ENCODE data around the gene IDH3B. TPM values are rescaled to one million over a fixed set of nuclear protein-coding genes. Genes with fewer than 3 reads are reported as not detected.

The IDH3B gene
- total RNA-seq, 1 donor from 2014 or later, result 64.7 TPM

DNA sequence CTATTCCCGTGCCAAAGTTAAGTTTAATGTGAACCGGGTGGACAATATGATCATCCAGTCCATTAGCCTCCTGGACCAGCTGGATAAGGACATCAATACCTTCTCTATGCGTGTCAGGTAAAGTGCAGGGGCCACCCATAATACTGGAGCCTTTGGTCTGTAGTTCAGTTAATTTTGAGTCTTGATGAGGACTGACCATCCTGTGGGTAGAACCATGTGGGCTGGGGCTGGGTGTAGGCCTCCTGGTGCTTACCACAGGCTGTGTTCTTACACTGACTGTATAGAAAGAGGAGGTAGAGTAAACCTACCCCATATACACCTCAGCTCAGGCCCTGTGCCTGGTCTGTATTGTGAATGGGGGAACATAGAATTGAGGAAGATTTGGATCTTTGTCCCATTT is 9.2 kb downstream of the IDH3B start:
- peaks cover 62% of the 10 kb centered on the region for H3K36me3 ChIP-seq
- TF ChIP-seq, protein P1, sequence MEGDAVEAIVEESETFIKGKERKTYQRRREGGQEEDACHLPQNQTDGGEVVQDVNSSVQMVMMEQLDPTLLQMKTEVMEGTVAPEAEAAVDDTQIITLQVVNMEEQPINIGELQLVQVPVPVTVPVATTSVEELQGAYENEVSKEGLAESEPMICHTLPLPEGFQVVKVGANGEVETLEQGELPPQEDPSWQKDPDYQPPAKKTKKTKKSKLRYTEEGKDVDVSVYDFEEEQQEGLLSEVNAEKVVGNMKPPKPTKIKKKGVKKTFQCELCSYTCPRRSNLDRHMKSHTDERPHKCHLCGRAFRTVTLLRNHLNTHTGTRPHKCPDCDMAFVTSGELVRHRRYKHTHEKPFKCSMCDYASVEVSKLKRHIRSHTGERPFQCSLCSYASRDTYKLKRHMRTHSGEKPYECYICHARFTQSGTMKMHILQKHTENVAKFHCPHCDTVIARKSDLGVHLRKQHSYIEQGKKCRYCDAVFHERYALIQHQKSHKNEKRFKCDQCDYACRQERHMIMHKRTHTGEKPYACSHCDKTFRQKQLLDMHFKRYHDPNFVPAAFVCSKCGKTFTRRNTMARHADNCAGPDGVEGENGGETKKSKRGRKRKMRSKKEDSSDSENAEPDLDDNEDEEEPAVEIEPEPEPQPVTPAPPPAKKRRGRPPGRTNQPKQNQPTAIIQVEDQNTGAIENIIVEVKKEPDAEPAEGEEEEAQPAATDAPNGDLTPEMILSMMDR (IDR thresholded peaks at IDR 0.05), result no peak
- DNase-seq (no peak), ATAC-seq (no peak)
- intact Hi-C loops (cut with DNase I), result no loop called here
- H3K4me3 ChIP-seq, result no peak overlapping the region
- no peak overlapping the region for H3K27ac ChIP-seq
- H3K27me3 ChIP-seq (ENCODE audit: low read depth), result no peaks in the 10 kb centered on the region
- H3K4me1 ChIP-seq, result peaks cover 26% of the 10 kb centered on the region
- H3K9me3 ChIP-seq, result no peaks in the 10 kb centered on the region

DNA sequence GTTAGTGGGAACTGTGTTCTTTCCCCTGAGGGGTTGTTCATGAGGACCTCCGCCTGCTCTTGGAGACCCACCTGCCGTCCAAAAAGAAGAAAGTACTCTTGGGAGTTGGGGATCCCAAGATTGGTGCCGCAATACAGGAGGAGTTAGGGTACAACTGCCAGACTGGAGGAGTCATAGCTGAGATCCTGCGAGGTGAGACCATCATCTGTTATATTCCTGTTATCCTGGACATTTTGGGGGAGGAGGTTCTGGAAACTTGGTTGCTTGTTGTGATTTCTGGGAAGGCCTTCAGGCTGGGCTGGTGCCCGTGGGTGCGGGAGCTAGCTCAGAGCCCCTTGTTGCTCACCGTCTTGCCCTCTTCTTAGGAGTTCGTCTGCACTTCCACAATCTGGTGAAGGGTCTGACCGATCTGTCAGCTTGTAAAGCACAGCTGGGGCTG is 9.6 kb downstream of the IDH3B start:
- H3K9me3 ChIP-seq, result no peaks in the 10 kb centered on the region
- H3K4me1 ChIP-seq, result peaks cover 26% of the 10 kb centered on the region
- no peaks in the 10 kb centered on the region for H3K27me3 ChIP-seq (ENCODE audit: low read depth)
- peaks cover 58% of the 10 kb centered on the region for H3K36me3 ChIP-seq
- DNase-seq, result no peak
- peak overlapping the region; percentile 97 for H3K4me3 ChIP-seq
- no peak overlapping the region for H3K27ac ChIP-seq
- no peak for ATAC-seq
- TF ChIP-seq, protein P1 (IDR thresholded peaks at IDR 0.05), result no peak
- intact Hi-C loops (cut with DNase I), result no loop called here

DNA sequence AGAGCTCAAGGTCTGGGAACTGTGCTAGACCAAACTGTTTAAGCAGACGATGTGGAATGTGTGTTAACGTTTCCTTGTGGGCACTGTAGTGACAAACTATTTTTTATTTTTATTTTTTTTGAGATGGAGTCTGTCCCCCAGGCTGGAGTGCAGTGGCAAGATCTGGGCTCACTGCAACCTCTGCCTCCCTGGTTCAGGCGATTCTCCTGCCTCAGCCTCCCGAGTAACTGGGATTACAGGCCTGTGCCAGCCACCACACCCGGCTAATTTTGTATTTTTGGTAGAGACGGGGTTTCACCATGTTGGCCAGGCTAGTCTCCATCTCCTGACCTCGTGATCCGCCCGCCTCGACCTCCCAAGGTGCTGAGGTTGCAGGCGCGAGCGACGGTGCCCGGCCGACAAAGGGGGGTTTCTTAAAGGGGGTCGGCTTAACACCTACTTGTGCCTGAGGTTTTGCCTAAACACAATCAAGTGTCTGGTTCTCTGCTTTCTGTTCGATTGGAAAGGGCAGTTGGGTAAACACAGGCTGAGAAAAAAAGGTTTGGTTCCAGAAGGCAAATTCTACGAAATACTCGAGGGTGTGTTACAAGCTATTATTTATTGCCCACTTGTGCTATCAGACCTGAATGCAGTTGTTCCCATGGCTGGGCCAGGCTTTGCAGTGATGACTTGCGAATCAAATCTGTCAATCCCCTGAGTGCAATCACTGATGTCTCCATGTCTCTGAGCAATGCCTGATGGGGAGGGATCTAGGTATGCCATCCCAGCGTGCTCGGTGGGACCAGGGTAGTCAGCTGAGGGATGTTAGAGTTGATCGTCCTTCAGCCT is 10.2 kb downstream of the IDH3B start:
- TF ChIP-seq, protein P1 (IDR thresholded peaks at IDR 0.05), result no peak
- no peak overlapping the region for H3K27ac ChIP-seq

DNA sequence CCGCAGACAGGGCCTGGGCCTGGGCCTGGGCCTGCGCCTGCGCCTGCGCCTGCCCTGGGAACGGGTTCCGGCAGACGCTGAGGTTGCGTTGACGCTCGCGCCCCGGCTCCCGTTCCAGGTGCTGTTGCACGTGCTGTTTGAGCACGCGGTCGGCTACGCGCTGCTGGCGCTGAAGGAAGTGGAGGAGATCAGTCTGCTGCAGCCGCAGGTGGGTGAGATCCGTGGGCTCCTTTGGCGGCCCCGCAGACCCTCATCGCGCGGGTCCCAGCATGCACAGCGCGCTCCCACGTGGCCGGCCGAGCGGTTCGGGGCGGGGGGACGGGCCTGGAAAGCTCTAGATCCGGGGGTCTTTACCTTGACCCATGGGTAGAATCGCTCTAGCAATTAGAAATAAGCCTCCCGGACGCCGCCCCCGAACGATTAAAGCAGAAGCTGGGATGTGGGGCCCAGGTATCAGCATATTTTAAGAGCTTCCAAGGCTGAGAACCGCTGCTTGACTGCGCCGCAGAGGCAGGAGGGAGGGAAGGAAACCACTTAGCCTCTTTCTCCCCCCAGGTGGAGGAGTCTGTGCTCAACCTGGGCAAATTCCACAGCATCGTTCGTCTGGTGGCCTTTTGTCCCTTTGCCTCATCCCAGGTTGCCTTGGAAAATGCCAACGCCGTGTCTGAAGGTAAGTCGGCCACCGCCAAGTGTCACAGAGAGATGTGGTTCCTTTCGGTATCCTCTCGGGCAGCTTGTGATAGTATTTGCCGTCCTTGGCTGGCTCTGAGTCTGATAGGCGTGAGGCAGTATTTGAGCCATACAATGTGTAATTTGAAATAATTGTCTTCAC is 11.1 kb downstream of the IDH3B start:
- ATAC-seq (peak; percentile 71 to 80), DNase-seq (peak; percentile 80)
- Histone ChIP-seq H3K36me3 (peaks cover 43% of the 10 kb centered on the region), H3K9me3 (no peaks in the 10 kb centered on the region), H3K4me3 (peak overlapping the region; percentile 97), H3K27me3 (ENCODE audit: low read depth) (no peaks in the 10 kb centered on the region), H3K27ac (peak overlapping the region; percentile 96), H3K4me1 (peaks cover 26% of the 10 kb centered on the region)
- TF ChIP-seq, protein P1 (IDR thresholded peaks at IDR 0.05), result no peak
- intact Hi-C loops (cut with DNase I), result no loop called here

More for the DNA sequence above, 10.2 kb downstream of the IDH3B start:
- Histone ChIP-seq H3K27me3 (ENCODE audit: low read depth) (no peaks in the 10 kb centered on the region), H3K9me3 (no peaks in the 10 kb centered on the region), H3K4me1 (peaks cover 26% of the 10 kb centered on the region), H3K4me3 (peak overlapping the region; percentile 97), H3K36me3 (peaks cover 51% of the 10 kb centered on the region)
- DNase-seq (no peak), ATAC-seq (no peak)
- intact Hi-C loops (cut with DNase I), result no loop called here

DNA sequence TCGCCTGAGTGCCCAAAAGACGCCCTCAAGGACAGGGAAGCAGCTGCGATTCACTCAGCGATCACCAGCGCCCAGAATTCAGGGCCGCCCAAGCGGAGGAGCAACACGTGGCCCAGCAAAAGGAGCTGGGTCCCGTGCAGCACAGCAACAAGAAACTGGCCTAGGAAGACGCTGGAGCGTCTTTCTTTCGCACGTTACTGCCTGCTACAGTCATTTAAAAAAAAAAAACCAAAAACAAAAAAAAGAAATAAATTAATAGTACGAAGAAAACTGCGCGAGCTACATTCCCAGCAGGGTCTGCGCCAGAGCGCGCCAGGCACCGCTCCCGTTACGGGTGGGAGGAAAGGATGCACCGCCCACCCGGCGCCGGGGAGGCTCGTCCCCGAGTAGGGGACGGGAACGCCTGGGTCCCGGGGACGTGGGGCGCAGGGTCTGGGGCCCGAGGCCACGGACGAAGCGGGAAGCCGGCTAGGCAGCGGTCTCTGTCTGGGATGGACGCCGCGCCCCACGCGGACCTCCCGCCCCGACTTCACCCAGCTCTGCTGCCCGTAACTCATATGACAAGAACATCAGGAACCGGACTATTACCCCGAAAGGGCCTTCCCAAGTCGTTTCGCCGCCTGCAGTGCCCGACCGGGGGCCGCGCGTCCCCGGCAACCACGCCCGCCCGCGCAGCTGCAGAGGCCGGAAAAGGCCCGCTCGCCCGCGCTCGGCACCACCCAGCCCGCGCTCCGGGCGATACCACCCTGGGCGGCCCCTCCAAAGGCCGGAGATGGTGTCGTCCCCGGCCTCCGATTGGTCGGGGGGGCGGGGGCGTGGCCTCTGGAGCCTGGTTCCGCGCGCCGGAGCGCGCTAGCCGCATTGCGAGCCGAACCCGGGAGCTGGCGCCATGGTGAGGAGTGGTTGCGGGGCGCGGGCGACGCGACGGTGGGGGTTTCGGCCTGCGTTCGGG is 12.0 kb downstream of the IDH3B start, which contains the start of gene NOP56:
Gene NOP56 (plus strand): TSS at position 861 of the 952 bp plus-strand sequence. CDS start 29 bp downstream, at position 890.
- H3K27me3 ChIP-seq (ENCODE audit: low read depth), result no peaks in the 10 kb centered on the region
- H3K27ac ChIP-seq, result peak within 1 kb of the TSS; percentile 96
- TF ChIP-seq, protein P1 (IDR thresholded peaks at IDR 0.05), result no peak
- DNase-seq (peak; percentile 93), ATAC-seq (peak; percentile 99)
- intact Hi-C loops (cut with DNase I), result no loop called here
- peaks cover 34% of the 10 kb centered on the region for H3K36me3 ChIP-seq
- peaks cover 26% of the 10 kb centered on the region for H3K4me1 ChIP-seq
- H3K4me3 ChIP-seq, result peak within 1 kb of the TSS; percentile 97
- no peaks in the 10 kb centered on the region for H3K9me3 ChIP-seq

Measured in lower lobe of right lung (tissue), 2 donors.